D341Med (cell line): Measurements from ENCODE around the gene C11orf21.
A peak's percentile ranks its signal among the peaks of the same experiment; 100 is the strongest.
"Not testable (repeated sequence)": the region's sequence is repeated elsewhere in the genome, so short reads cannot be mapped to it uniquely, and the experiment has no call there.

Source experiments
- DNase-seq: peaks from one replicate; pipeline ENCODE4 v3.0.0; 2012; ENCODE audit warnings: low spot score

Gene C11orf21

DNA sequence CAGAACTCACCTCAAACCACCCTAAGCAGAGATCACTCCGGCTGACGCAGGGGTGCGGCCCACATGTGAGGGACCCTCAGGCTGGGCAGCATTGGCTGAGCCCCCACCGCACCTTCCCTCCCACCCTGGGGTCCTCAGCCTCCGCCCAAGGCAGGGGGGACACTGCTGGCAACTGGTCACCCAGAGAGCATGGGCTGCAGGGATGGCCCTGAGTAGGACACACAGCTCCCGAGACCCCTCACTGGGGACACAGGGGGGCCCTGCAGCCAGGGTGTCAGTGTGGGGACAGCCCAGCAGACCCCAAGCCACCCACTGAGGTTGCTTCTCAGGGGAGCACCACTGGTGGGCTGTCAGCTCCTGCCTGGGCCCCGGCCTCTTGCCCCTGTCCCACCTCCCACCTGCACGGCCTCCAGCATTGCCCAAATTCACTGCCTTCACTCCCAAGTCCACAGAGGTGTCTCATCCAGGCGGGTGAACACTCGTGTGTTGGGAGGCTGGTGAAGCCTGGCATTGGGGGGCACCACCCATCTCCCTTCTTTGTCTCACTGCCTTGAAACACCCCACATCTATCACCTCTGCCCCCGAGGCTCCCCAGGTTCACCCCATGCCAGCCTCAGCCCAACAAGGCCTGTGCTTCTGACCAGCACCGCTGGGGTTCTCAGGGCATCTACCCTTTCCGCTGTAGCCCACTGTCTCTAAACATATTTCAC, 4.7 kb downstream of the C11orf21 start:
- DNase-seq: no peak

DNA sequence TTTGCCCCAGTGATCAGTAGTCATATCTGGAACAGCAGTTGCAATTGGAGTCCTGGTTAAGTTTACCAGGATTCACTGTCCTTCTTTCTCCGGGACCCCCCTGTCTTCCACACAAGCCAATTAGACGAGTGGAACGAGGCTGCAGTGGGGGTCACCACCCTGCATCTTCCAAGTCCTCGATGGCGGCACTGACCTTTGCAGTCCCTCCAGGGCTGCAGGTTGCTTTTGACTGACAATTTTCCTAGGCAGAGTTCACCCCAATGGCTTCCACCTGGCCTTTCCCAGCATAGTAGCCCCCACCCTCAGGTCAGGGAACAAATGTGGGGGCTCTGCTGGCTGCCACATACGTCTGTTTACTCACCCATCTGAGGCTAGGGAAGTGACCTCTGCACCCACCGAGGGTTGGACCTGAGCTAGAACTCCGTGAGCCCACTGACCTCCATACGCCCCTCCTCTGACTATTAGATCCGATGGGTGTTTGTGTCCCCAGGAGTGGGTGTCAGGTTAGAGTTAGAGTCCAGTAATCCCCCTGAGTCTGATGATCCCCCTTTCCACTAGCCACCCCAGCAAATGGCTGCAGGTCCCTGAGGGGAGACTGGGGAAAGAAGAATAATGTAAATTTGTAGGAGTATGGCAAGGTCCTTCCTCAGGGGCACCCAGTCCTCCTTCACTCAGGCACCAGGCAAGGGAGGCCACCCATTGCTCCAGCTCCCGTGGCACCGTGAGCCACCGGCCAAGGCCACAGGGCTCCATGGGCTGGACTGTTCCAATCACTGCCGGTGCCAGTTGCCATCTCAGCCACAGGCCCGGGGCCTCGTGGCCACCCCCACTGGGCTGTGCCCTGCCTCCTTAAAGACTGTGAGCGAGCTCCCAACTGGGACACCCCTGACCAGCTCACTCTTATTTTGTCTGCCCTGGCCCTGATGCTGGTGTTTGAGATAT, 5.5 kb downstream of the C11orf21 start:
- no peak for DNase-seq

DNA sequence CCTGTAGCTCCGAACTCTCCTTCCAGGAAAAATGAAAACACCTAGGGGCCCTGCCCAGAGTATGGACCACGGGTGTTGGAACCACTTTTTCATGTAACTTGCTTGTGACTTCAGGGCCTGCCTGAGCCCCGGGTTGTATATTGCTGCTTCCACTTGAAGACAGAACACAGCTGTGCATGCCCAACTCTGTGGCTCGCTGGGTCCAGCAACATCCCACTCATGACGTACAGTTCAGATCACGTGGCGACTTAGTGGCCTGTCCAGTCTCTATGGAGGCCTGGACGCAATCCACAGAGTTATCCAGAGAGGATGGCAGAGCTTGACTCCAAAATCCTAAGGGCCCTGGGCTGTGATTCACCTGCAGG, 6.8 kb downstream of the C11orf21 start:
- no peak for DNase-seq

DNA sequence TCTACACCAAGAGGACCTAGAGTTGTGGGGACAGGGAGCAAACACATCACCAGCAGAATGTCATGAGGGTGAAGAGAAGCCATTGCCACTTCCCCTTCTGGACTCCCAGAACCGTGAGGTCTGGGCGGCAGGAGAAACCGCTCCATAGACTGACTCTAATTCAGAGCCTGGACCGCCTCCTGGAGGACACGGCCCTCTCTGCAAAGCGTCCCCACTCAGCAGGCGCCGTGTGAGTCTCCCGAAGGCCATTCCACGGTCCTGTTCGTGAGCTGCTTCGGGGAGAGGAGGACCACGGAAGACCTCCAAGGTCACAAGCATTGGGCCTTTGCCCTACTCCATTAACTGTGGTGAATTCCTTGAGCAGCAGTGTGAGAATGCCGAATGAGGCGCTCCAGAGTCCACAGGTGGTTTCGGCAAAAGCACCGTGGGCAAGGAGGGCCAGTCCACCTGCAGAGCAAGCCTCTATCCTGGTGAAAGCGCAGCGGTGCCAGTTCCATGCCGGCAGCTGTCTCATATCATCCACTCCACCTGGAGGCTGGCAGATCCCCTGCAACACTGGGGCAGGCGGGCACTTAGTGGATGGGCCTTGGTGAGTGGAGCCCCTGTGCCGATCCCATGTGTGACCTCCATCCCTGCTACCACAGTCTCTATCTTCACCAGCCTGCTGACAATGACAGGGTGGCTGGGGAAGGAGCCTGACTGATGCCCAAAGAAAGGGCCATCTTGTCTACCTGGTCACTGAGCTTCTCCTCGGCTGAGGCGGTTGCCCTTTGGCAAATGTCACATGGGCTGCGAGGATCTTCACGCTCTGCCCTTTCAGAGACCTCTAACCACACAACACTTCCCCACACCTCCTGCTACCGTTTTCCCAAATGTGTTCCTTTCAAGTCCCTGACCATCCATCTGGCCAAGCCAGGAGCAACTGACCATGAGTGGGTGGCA, 7.5 kb downstream of the C11orf21 start:
- no peak for DNase-seq

DNA sequence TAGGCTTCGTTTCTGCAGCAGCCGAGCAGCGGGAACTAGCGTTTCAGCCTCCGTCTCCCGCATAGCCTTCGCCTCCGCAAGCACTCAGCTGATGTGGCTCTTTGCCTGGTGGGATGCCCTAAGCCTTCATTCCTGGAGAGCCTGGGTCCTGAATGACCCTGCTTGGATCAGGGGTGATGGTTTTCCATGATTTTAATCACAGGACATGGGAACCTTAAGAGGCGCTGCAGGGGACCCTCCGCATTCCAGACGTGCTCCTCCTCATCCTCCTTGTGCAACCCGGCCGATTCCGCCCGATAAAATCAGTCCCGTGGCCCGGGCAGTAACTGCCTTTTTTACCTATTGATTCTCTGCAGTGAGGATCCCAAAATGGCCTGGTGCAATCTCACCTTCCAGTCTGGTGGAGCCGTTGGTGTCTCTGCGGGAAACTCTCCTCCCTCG, 8.2 kb downstream of the C11orf21 start:
- DNase-seq: no peak

DNA sequence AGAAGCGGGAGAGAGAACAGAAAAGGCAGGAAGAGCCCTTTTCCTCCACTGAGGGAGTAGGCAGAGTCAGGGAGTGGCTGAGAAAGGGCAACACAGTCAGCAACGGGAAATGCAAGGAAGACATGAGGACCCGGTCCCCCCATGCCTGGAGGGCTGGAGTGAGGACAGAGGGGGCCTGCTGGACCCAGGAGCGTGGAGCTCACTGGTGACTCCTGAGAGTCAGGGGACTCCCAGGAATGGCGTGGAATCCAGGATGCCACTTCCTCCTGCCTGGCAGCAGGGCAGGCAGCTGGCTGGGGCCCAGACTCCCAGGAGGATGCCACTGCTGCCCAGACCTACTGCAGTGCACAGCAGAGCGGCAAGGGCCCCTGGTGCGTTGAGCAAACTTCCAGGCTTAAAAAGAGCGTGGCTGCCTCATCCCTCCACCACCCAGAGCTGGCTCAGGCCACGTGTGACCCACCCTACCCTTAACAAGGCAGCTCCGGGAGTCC, 11.3 kb downstream of the C11orf21 start:
- DNase-seq: no peak

DNA sequence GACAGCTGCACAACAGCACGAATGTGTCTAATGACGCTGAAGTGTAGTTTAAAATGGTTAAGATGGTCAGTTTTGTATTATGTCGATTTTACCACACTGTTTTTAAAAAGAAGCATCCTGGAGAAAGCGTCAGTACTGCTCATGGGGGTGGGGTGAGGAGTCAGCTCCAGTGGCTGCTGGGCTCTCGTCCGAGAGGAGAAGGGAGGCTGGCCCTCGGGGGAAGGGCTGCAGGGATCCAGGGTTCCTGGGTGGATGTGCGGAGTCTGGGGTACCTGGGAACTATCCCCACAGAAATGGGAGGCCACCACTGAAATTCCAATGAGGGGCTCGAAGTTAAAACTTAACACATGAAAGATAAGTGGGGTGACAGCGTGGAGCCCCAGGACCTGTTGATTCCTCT, 11.9 kb downstream of the C11orf21 start:
- DNase-seq: no peak

DNA sequence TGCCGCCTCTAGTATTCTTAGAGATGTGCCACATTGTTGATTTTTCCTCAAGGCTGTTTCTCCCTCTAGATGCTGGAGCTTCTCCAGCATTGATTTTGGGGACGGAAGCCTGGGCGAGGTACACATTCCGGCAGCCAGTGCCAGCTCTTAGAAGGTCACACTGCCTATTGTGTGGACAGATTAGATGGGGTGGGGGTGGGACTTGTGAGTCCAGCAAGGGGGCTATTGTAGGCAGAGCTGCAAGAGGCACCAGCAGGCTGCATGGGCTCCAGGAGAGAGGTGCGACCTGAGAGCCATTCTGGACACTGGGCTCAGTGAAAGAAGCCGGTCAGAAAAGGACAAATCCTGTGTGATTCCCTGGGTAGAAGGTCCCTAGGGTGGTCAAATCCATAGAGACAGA, 12.4 kb downstream of the C11orf21 start:
- DNase-seq: no peak

DNA sequence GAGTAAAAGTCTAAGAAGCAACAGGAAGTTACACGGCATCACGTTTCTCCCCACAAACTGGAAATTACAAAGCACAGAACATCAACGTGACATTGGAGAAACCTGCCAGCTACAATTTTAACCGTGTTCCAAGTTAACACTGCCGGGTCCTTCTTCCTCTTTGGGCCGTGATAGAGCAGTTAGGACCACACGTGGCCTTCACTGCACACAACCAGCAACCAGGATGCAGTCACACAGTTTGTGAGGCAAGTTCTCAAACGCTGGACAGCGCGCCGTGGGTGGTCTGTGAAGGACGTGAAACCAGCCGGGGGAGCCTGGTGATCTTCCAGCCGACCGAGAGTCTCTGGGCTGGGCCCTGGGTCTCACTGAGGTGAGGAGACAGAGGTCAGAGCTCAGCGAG, 14.6 kb downstream of the C11orf21 start:
- no peak for DNase-seq

DNA sequence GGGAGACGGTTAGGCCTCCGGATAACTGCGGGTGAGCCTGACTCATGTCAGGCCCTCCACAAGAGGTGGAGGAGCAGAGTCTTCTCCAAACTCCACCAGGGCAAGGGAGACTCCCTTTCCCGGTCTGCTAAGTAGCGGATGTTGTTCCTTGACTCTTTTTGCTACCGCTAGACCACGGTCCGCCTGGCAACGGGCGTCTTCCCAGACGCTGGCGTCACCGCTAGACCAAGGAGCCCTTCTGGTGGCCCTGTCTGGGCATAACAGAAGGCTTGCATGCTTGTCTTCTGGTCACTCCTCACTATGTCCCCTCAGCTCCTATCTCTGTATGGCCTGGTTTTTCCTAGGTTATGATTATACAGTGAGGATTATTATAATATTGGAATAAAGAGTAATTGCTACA, 15.4 kb downstream of the C11orf21 start:
- not testable (repeated sequence) for DNase-seq

DNA sequence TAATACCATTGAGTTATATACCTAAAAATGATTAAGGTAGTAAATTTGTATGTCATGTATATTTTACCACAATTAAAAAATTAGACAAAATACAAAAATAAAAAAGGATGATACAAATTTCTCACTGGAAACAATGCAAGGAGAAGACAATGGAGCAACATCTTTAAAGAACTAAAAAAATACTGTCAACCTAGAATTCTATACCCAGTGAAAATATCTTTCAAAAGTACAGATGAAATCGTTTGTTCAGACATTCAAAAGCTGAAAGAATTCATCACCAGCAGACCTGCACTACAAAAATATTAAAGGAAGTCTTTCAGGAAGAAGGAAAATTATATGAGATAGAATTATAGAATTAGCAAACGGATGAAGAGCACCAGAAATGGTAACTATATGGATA, 21.5 kb downstream of the C11orf21 start:
- DNase-seq: no peak

DNA sequence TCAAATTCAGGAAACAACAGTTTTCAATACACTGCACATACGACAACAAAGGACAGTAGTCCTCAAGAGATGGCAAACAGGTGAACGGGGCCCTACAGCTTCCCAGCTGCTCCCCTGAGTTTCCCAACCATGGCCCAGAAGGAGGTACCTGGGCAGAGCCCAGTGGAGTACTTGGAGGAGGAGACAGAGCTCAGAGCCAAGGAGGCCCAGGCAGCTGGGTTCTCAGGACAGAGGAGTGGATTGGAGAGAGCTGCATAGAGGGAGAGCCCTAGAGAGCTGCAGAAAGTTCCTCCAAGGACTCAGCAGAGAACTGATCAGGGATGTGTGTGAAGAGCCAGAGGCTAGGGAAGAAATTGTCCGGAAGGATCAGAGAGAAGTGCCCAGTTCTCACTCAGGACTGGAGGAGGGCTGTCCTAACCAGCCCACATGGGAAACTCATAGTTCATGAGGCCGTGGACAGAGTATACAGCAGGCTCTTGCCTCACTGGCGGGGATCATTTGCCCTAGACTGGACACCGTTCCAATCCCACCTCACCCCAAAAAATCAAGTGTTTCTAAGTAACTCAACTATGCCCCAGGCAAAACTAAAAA, 23.7 kb downstream of the C11orf21 start:
- peak; percentile 7 for DNase-seq

DNA sequence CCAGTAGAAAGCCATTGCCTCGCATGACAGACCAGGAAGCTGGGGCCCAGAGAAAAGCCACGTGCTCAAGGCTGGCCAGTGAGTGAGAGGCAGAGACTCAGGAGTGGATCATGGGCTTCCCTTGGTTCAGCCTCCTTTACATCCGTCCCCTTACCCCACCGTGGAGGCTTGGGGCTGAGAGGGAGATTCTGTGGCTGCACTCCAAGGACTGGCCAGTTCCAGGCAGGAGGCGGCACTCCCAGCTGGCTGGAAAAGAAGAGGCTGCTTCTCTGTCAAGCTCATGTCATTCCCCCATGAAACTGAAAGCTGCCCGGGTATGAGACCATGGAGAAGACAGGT, 24.7 kb downstream of the C11orf21 start:
- no peak for DNase-seq

DNA sequence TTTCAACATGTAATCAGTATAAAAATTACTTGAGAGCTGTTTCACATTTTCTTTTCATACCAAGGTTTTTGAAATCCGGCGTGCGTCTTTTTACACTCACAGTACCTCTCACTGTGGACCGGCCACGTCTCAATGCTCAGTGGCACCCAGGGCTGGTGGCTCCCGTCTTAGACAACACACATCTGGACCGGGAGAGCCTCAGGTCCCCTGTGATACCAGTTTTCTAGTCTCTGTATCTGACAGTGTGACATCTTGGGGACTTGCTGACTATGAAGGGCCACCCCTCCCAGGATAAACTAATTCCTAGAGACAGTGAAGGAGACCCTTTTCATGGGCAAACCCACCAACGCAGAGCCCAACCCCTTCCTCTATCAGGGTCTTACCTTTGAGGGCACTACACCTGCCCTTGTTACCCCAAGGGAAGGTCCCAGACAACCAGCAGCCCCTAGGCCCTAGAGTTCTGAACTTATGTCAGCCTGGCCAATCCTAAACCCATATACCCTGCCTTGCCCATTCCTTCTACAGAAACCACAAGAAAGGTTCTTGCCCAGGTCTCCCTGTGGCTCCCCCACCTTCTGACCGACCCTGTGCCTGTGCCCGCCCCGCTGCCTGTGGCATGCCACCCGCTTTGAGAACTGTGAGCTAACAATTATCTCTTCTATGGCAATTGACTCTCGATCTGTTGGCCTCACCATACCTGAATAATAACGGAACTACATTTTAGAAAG, 25.3 kb downstream of the C11orf21 start:
- no peak for DNase-seq

DNA sequence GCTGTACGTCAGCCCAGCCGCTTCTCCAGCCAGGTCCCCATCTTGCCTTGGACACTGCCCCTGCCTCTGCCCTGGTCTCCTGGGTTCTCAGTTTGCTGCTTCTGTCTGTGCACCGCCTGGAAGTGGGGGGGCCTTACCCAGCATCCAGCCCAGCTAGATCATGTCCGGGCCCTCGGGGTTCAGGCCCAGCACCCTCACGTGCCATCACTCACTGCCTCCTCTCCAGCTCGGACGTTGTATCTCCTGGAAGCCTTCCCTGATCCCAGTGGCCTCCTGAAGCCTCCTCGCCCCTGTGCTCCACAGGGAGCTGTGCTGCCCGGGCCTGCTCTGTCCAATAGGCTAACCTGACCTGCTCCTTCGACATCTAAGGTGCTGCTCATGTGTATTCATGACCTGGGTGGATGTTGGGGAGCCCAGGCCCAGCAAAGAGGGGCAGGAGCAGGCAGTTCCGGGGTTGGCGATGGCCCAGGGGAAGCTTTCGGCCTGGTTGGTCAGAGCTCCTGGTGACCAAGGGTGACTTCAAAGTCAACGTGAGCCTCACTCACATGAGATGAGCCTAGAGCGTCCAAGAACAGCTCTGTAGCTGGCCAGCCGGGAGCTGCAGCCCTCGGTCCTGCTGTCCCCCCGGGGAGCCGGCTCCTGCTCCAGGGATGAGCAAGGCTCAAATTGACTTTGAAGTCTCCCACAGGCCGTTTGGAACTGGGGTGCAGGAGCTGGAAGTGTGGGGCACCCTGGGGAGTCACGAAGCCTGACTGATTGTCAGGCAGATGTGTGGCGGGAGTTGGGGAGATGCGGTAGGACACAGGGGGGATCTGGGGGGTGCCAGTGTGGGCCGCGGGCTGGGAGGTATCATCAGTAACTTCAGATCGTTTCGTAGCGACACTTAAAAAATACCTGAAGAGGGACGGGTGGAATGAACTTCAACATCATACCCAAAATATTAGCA, 26.1 kb downstream of the C11orf21 start:
- DNase-seq: no peak

DNA sequence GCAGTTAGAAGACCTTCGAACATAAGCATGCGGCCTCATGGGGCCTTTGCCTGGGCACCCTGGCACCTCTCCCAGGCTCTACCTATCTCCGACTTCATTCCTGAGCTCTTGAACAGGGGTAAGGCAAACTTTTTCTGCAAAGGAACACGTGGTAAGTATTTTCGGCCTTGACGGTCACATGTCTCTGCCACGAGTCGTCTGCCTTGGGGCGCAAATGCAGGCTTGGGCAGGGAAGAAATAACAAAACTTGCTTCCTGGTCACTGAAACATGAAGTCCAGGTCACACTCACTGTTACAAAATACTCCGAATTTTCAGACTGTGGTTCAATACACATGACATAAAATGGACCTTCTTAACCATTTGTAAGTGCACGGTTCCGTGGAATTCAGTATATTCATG, 27.9 kb downstream of the C11orf21 start:
- DNase-seq: no peak

DNA sequence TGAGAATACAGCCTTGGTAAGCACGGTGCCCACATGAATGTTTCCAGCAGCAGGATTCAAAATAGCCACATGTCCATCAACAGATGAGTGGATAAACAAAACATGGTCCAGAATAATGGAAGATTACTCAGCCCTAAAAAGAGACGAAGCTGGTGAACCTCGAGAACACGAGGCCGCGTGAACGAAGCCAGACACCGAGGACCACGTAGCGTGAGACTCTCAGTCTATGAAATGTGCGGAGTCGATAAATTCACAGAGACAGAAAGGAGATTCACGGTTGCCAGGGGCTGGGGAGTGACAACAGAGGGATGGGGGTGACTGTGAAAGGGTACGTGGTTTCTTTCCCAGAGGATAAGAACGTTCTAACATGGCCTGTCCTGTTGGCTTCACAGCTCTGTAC, 28.4 kb downstream of the C11orf21 start:
- no peak for DNase-seq

DNA sequence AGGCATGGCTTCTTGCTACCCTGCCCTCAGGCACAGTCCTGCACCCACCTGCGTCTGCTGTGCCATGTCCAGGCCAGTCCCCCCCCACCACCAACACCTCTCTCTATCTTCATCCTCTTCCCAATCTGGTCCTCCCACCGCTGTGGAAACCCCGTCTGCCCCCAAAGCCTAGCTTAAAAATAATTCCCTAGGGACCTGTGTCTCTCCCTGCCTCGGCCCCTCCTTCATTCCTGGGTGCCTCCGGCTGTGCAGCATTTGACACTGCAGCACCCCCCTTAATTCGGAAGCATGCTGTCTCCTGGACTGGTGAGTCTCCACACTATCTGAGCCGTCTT, 28.8 kb downstream of the C11orf21 start:
- peak; percentile 10 for DNase-seq

DNA sequence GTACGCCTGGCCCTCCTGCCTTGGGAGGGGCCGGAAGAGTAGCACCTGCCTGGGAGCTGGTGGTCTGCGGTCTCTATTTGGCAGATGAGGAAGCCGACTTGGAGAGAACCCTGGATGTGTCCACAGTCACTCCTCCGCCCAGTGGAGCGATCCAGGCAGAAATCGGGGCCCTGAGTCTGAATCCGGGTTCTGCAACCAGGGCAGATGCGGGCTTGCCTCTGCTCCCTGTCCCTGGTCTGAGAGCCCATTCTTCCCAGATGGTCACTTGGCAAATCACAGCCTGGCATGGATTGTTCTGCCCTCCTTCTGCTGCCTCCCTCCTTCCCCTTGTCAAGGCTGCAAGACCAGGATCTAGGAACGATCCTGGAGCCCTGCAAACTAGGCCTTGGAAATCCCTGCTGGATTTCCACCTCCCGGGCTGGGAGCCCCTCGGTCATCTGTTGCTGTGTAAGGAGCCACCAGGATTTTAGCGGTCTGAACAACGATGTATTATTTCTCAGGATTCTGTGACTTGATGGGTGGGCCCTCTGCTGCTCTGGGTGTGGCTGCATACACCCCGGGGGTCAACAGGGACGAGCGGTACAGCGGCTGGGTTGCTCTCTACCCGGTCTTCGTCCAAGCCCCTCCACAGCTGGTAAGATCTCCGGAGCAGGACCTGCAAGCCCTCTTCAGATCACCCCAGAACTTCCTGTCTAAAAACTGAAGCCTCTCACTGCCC, 29.3 kb downstream of the C11orf21 start:
- peak; percentile 17 for DNase-seq
